Measurements from ENCODE around the gene AP3B1. TPM values are rescaled to one million over a fixed set of nuclear protein-coding genes. Genes with fewer than 3 reads are reported as not detected.
A peak's percentile ranks its signal among the peaks of the same experiment; 100 is the strongest.

Gene AP3B1
- polyA plus RNA-seq, 3 donors, result 20.3 to 39.8 (median 24.9) TPM

- intact Hi-C loops (cut with micrococcal nuclease), result no loop called here
- Mint-ChIP-seq H3K27ac (peak overlapping the region in 1 of 7 donors; percentile 72), H3K27me3 (ENCODE audit: low read depth in 3 of 3) (no peaks in the 10 kb centered on the region), H3K4me3 (no peak overlapping the region), H3K36me3 (peaks cover 42 to 46% of the 10 kb centered on the region in 2 donors), H3K9me3 (peaks cover 0 to 4% (median 0%) of the 10 kb centered on the region in 7 donors), H3K4me1 (peaks cover 12% of the 10 kb centered on the region)
- peaks cover 7% of the 10 kb centered on the region for H3K79me2 ChIP-seq (ENCODE audit: insufficient read depth, low read length)
- DNase-seq, result no peak
- no peak overlapping the region for H3K9ac ChIP-seq (ENCODE audit: insufficient read depth, low read length, poor library complexity, severe bottlenecking)
- peaks cover 24 to 49% of the 10 kb centered on the region in 2 donors for H3K36me3 ChIP-seq (replicated peaks in 1 of 2; ENCODE audit: control insufficient read depth in 1 of 2, insufficient read depth in 2 of 2, low read length in 2 of 2)
- no peak overlapping the region for H3K27ac ChIP-seq (ENCODE audit: low read depth in 1 of 2, low read length in 2 of 2)
- H3K4me2 ChIP-seq (replicated peaks; ENCODE audit: extremely low read depth, low read length, poor library complexity, severe bottlenecking), result no peak overlapping the region
- H3K4me3 ChIP-seq (replicated peaks in 1 of 3; ENCODE audit: low read depth in 2 of 3, low read length in 3 of 3), result no peak overlapping the region
- no CpG with 5 or more reads among the region's 1 CpG for WGBS (ENCODE audit: insufficient coverage)
- H2AFZ ChIP-seq (ENCODE audit: insufficient read depth, low read depth, low read length, poor library complexity, severe bottlenecking), result no peak overlapping the region
- peaks cover 20% of the 10 kb centered on the region for H4K20me1 ChIP-seq (ENCODE audit: insufficient read depth, low read length)
- peaks cover 7 to 11% of the 10 kb centered on the region in 2 donors for H3K4me1 ChIP-seq (ENCODE audit: control insufficient read depth in 1 of 2, insufficient read depth in 2 of 2, low read length in 2 of 2)
- no peaks in the 10 kb centered on the region for H3K9me3 ChIP-seq (replicated peaks in 1 of 2; ENCODE audit: control insufficient read depth in 1 of 2, insufficient read depth in 1 of 2, low read length in 2 of 2)
- H3K27me3 ChIP-seq (ENCODE audit: control insufficient read depth in 2 of 2, insufficient read depth in 2 of 2, low read length in 2 of 2), result no peaks in the 10 kb centered on the region
- no peak for TF ChIP-seq CTCF (IDR thresholded peaks at IDR 0.05)
Observed at GRCh38 chr5:78221467-78221866, 73.0 kb downstream of the AP3B1 start.

GRCh38 chr5:78215972-78216371 lies 78.5 kb downstream of the AP3B1 start:
- no peak overlapping the region for H3K4me2 ChIP-seq (replicated peaks; ENCODE audit: extremely low read depth, low read length, poor library complexity, severe bottlenecking)
- no peak overlapping the region for H2AFZ ChIP-seq (ENCODE audit: insufficient read depth, low read depth, low read length, poor library complexity, severe bottlenecking)
- H3K4me3 ChIP-seq (replicated peaks in 1 of 3; ENCODE audit: low read depth in 2 of 3, low read length in 3 of 3), result no peak overlapping the region
- WGBS (ENCODE audit: insufficient coverage), result no CpG with 5 or more reads among the region's 4 CpGs
- no peak overlapping the region for H3K27ac Mint-ChIP-seq
- no peaks in the 10 kb centered on the region for H3K4me1 Mint-ChIP-seq
- no peaks in the 10 kb centered on the region for H3K9me3 ChIP-seq (replicated peaks in 1 of 2; ENCODE audit: control insufficient read depth in 1 of 2, insufficient read depth in 1 of 2, low read length in 2 of 2)
- no peak overlapping the region for H3K9ac ChIP-seq (ENCODE audit: insufficient read depth, low read length, poor library complexity, severe bottlenecking)
- H3K36me3 ChIP-seq (replicated peaks in 1 of 2; ENCODE audit: control insufficient read depth in 1 of 2, insufficient read depth in 2 of 2, low read length in 2 of 2), result peaks cover 31 to 71% of the 10 kb centered on the region in 2 donors
- no peak for DNase-seq
- H3K36me3 Mint-ChIP-seq, result peaks cover 33 to 47% of the 10 kb centered on the region in 2 donors
- no peak overlapping the region for H3K27ac ChIP-seq (ENCODE audit: low read depth in 1 of 2, low read length in 2 of 2)
- H3K79me2 ChIP-seq (ENCODE audit: insufficient read depth, low read length), result peaks cover 4% of the 10 kb centered on the region
- no peaks in the 10 kb centered on the region for H3K4me1 ChIP-seq (ENCODE audit: control insufficient read depth in 1 of 2, insufficient read depth in 2 of 2, low read length in 2 of 2)
- H3K9me3 Mint-ChIP-seq, result peaks cover 0 to 1% (median 0%) of the 10 kb centered on the region in 7 donors
- H3K27me3 ChIP-seq (ENCODE audit: control insufficient read depth in 2 of 2, insufficient read depth in 2 of 2, low read length in 2 of 2), result no peaks in the 10 kb centered on the region
- H3K4me3 Mint-ChIP-seq, result no peak overlapping the region
- no peak for TF ChIP-seq CTCF (IDR thresholded peaks at IDR 0.05)
- no peaks in the 10 kb centered on the region for H3K27me3 Mint-ChIP-seq (ENCODE audit: low read depth in 3 of 3)
- intact Hi-C loops (cut with micrococcal nuclease), result no loop called here
- H4K20me1 ChIP-seq (ENCODE audit: insufficient read depth, low read length), result no peaks in the 10 kb centered on the region
